HepG2 (cell line): Measurements from ENCODE around the gene TRPV4. TPM values are rescaled to one million over a fixed set of nuclear protein-coding genes. Genes with fewer than 3 reads are reported as not detected.

ENCODE experiments used
- ATAC-seq: fragments of 200-7000 bp; cut with Tn5 transposase; 3 replicates; pipeline ENCODE4 v1.9.1; 2020; ENCODE audit warnings: mild to moderate bottlenecking, moderate library complexity
- BruUV-seq: library from RNA; stranded (reverse); fragments of 400-500 nt; replicated peaks from 2 replicates; lab custom pipeline; 2021; lab: Mats Ljungman, UMichigan
- CTCF ChIA-PET: fragments of 300-600 bp; formaldehyde crosslinking; extraction: SDS; loops from one replicate; lab custom pipeline; 2021; ENCODE audit warnings: low total read pairs, inconsistent platforms, low intra/inter-chr PET ratio; lab: Yijun Ruan, JAX
- POLR2A ChIA-PET: fragments of 350-600 bp; sonication (Branson Sonifier 250); formaldehyde crosslinking; loops from one replicate; lab custom pipeline; 2020; ENCODE audit warnings: antibody characterized with exemption, inconsistent platforms; lab: Yijun Ruan, JAX
- DNase-seq: peaks from one replicate; pipeline ENCODE4 v3.0.0-alpha.2; 2015; ENCODE audit warnings: low spot score
- FAIRE-seq: peaks from 3 replicates; lab custom pipeline; 2011; peaks lifted over from hg19 to GRCh38; lab: Jason Lieb, UNC
- H2AFZ ChIP-seq: one replicate; pipeline ENCODE4 v1.6.1; 2011; ENCODE audit warnings: low read length, inconsistent platforms
- H3K27ac ChIP-seq: fragments of 300-600 bp; 3 replicates; pipeline ENCODE4 v1.8.0; 2011; ENCODE audit warnings: mixed run types, mild to moderate bottlenecking, mixed read lengths, low read length, inconsistent platforms; ENCODE audit not compliant: insufficient read depth; ENCODE audit errors: extremely low read length
- H3K27me3 ChIP-seq, 2 experiments: fragments of 200-600 bp in 1 of 2; 2 replicates in 1 of 2; 3 replicates in 1 of 2; pipeline versions ENCODE4 v1.6.0 to v1.8.0; 2011; ENCODE audit warnings: low read length in 2 of 2, mild to moderate bottlenecking in 2 of 2, moderate library complexity in 2 of 2, inconsistent platforms in 1 of 2; ENCODE audit not compliant: insufficient read depth in 2 of 2, control insufficient read depth in 1 of 2
- H3K36me3 ChIP-seq, 2 experiments: fragments of 200-600 bp in 1 of 2; replicated peaks in 1 of 2; 2 replicates in 1 of 2; 3 replicates in 1 of 2; pipeline versions ENCODE4 v1.5.1 to v1.8.0; 2011; ENCODE audit warnings: low read length in 2 of 2, inconsistent platforms in 1 of 2; ENCODE audit not compliant: insufficient read depth in 2 of 2, control insufficient read depth in 1 of 2
- H3K4me1 ChIP-seq: 2 replicates; pipeline ENCODE4 v1.5.1; 2012; ENCODE audit warnings: low read length, inconsistent platforms; ENCODE audit not compliant: insufficient read depth
- H3K4me2 ChIP-seq: 2 replicates; pipeline ENCODE4 v1.6.0; 2011; ENCODE audit warnings: low read depth, low read length, inconsistent platforms
- H3K4me3 ChIP-seq, 3 experiments: fragments of 200-600 bp in 1 of 3; sonication (generic), shearing (Covaris generic) in 1 of 3; replicated peaks in 1 of 3; 2 replicates each; pipeline ENCODE4 v1.5.1; 2011 to 2016; ENCODE audit warnings: low read length in 3 of 3, inconsistent platforms in 2 of 3, low read depth in 2 of 3, mild to moderate bottlenecking in 2 of 3, control low read depth in 1 of 3, mixed read lengths in 1 of 3; ENCODE audit not compliant: insufficient read depth in 1 of 3
- H3K79me2 ChIP-seq: one replicate; pipeline ENCODE4 v1.6.1; 2011; ENCODE audit warnings: low read length, inconsistent platforms; ENCODE audit not compliant: insufficient read depth
- H3K9ac ChIP-seq: 2 replicates; pipeline ENCODE4 v1.6.0; 2011; ENCODE audit warnings: mild to moderate bottlenecking, low read depth, low read length, inconsistent platforms; ENCODE audit not compliant: insufficient read depth
- H3K9me3 ChIP-seq: 2 replicates; pipeline ENCODE4 v1.5.1; 2012; ENCODE audit warnings: mild to moderate bottlenecking, low read length
- H4K20me1 ChIP-seq: 2 replicates; pipeline ENCODE4 v1.6.0; 2011; ENCODE audit warnings: inconsistent platforms, mild to moderate bottlenecking, low read length, moderate library complexity; ENCODE audit not compliant: insufficient read depth
- DRAP1 ChIP-seq: IDR thresholded peaks from 2 replicates; pipeline ENCODE4 v1.6.1; 2016; ENCODE audit warnings: missing genetic modification reagents, missing compliant biosample characterization
- HMG20B ChIP-seq: conservative IDR thresholded peaks from 2 replicates; pipeline ENCODE4 v1.6.1; 2016; ENCODE audit warnings: missing genetic modification reagents, missing compliant biosample characterization
- MTA1 ChIP-seq: sonication (generic); formaldehyde crosslinking; IDR thresholded peaks from 2 replicates; pipeline ENCODE4 v1.4.0; 2020; ENCODE audit warnings: missing genetic modification reagents, mild to moderate bottlenecking, borderline replicate concordance
- MYC ChIP-seq: sonication (generic); formaldehyde crosslinking; IDR thresholded peaks from 2 replicates; pipeline ENCODE4 v1.9.0; 2021; ENCODE audit warnings: missing genetic modification reagents, borderline replicate concordance
- RBAK ChIP-seq: sonication (generic); formaldehyde crosslinking; IDR thresholded peaks from 2 replicates; pipeline ENCODE4 v1.5.1; 2020; ENCODE audit warnings: mild to moderate bottlenecking, missing genetic modification reagents
- REXO4 ChIP-seq: sonication (generic); formaldehyde crosslinking; IDR thresholded peaks from 2 replicates; pipeline ENCODE4 v1.8.0; 2022; ENCODE audit warnings: missing genetic modification reagents, mild to moderate bottlenecking, borderline replicate concordance
- SP1 ChIP-seq, 2 experiments: fragments of 450-650 bp in 1 of 2; sonication (generic) in 1 of 2; formaldehyde crosslinking in 1 of 2; IDR thresholded peaks; 2 replicates each; pipeline versions ENCODE4 v1.4.0 to v1.6.1; 2016 to 2020; ENCODE audit warnings: missing genetic modification reagents in 1 of 2
- STAT5B ChIP-seq: sonication (generic); formaldehyde crosslinking; IDR thresholded peaks from 2 replicates; pipeline ENCODE4 v1.4.0; 2020; ENCODE audit warnings: missing genetic modification reagents
- THAP11 ChIP-seq: IDR thresholded peaks from 2 replicates; pipeline ENCODE4 v1.6.1; 2016; ENCODE audit warnings: missing biosample characterization, missing genetic modification reagents
- ZKSCAN8 ChIP-seq: IDR thresholded peaks from 2 replicates; pipeline ENCODE4 v1.6.1; 2016; ENCODE audit warnings: borderline replicate concordance, missing genetic modification reagents, missing compliant biosample characterization
- ZNF124 ChIP-seq: sonication (generic); formaldehyde crosslinking; IDR thresholded peaks from 2 replicates; pipeline ENCODE4 v1.4.0; 2020; ENCODE audit warnings: missing genetic modification reagents
- ZNF546 ChIP-seq: sonication (generic); formaldehyde crosslinking; conservative IDR thresholded peaks from 2 replicates; pipeline ENCODE4 v1.8.1; 2023; ENCODE audit warnings: mild to moderate bottlenecking, missing genetic modification reagents
- ZNF850 ChIP-seq: sonication (generic); formaldehyde crosslinking; conservative IDR thresholded peaks from 2 replicates; pipeline ENCODE4 v1.9.0; 2021; ENCODE audit warnings: mild to moderate bottlenecking, missing genetic modification reagents
- ZSCAN20 ChIP-seq: sonication (generic); formaldehyde crosslinking; IDR thresholded peaks from 2 replicates; pipeline ENCODE4 v1.4.0; 2020; ENCODE audit warnings: missing genetic modification reagents, mild to moderate bottlenecking, borderline replicate concordance
- WGBS: methylation state at CpG from one replicate; pipeline ENCODE4 v1.1.6; 2017; ENCODE audit warnings: low lambda C conversion rate; 5-methylcytosine and 5-hydroxymethylcytosine counted together
- in situ Hi-C: cut with HindIII; loops from 2 replicates; pipeline ENCODE4 v1.10.0; 2017; ENCODE audit warnings: low pct_unique_long_range_greater_than_20kb; ENCODE audit not compliant: extremely low pct_ligation_motif_present
- intact Hi-C: fragments of 100-400 bp; cut with micrococcal nuclease; formaldehyde crosslinking; loops from one replicate; pipeline ENCODE4 v1.10.0; 2022; ENCODE audit not compliant: unreplicated experiment
- polyA plus RNA-seq, 8 experiments: library from polyadenylated mRNA; depleted of rRNA in 3 of 8; stranded (reverse) in 7 of 8; unstranded in 1 of 8; fragments of >200 nt; fragmentation: Illumina TruSeq in 4 of 8; extraction: Trizol in 4 of 8; gene quantifications; 2 replicates each; pipeline versions ENCODE4 v1.2.1 to v1.2.3, GENCODE V29; 2011 to 2016; ENCODE audit warnings: low read depth in 4 of 8, missing spikeins in 1 of 8, mixed read lengths in 1 of 8; ENCODE audit not compliant: insufficient read depth in 1 of 8
- total RNA-seq, 5 experiments: library from RNA; depleted of rRNA; stranded (reverse); fragments of >200 nt; fragmentation: Illumina TruSeq; extraction: Trizol; gene quantifications; 2 replicates each; pipeline ENCODE4 v1.2.3, GENCODE V29; 2016; ENCODE audit warnings: low read depth in 1 of 5

TRPV4 gene
- total and polyA plus RNA-seq, 2 of the 13 experiments (the other 11 are each of a cell fraction or from before 2014, with no cell fraction given): 0.66 to 4.7 TPM

GRCh38 chr12:109881752-109882151 is 48.6 kb upstream of the TRPV4 start:
- Histone ChIP-seq H3K4me1 (peaks cover 52% of the 10 kb centered on the region), H3K9me3 (no peaks in the 10 kb centered on the region), H3K36me3 (no peaks in the 10 kb centered on the region), H3K9ac (no peak overlapping the region), H3K79me2 (peaks cover 7% of the 10 kb centered on the region), H2AFZ (no peak overlapping the region), H3K4me2 (no peak overlapping the region), H3K27me3 (peaks cover 0 to 9% of the 10 kb centered on the region in 2 experiments; a peak in 2 of 5 replicates), H3K27ac (no peak overlapping the region), H3K4me3 (no peak overlapping the region), H4K20me1 (no peaks in the 10 kb centered on the region)
- intact Hi-C loops: no loop called here
- POLR2A ChIA-PET: interaction anchor here (1.2 kb wide), 1 partner anchor 29 kb away, joined by 5 read pairs; no protein-coding TSS in a partner anchor
- BruUV-seq: no TSS peak
- WGBS: 70% methylated on average over 2 of the region's 2 CpGs
- ATAC-seq: no peak
- DNase-seq: no peak
- FAIRE-seq: no peak
- in situ Hi-C loops: loop anchor here (5.0 kb wide), 1 partner anchor 34 kb away; no protein-coding TSS in a partner anchor
- CTCF ChIA-PET: interaction anchor here (1.0 kb wide), 1 partner anchor 28 kb away, joined by 3 read pairs; no protein-coding TSS in a partner anchor
- TF ChIP-seq RBAK (CRISPR knock-in tag) (no peak), ZSCAN20 (CRISPR knock-in tag) (no peak), SP1 (IDR thresholded peaks at IDR 0.05) (no peak), SP1 (CRISPR knock-in tag; IDR thresholded peaks at IDR 0.05) (no peak), ZKSCAN8 (CRISPR knock-in tag) (no peak), THAP11 (CRISPR knock-in tag) (no peak), DRAP1 (CRISPR knock-in tag) (no peak), ZNF850 (CRISPR knock-in tag) (no peak), MTA1 (no peak), STAT5B (CRISPR knock-in tag) (no peak), ZNF124 (CRISPR knock-in tag) (no peak), HMG20B (CRISPR knock-in tag) (no peak), REXO4 (CRISPR knock-in tag) (no peak), ZNF546 (CRISPR knock-in tag) (no peak), MYC (CRISPR knock-in tag) (no peak)
